Nephron progenitor cell (in vitro differentiated cells): ENCODE measurements around the gene SEBOX.

Experiments
- DNase-seq: peaks from one replicate; pipeline ENCODE4 v3.0.0; 2021
- H3K27ac Mint-ChIP-seq: 2 replicates; pipeline ENCODE4 v1.8.0; 2021; ENCODE audit warnings: mild to moderate bottlenecking, moderate library complexity, mixed read lengths
- H3K27me3 Mint-ChIP-seq: 2 replicates; pipeline ENCODE4 v1.8.0; 2021; ENCODE audit warnings: mild to moderate bottlenecking, low read depth, mixed read lengths; ENCODE audit not compliant: poor library complexity
- H3K36me3 Mint-ChIP-seq: 2 replicates; pipeline ENCODE4 v1.8.0; 2021; ENCODE audit warnings: low read depth, mixed read lengths
- H3K4me1 Mint-ChIP-seq: 2 replicates; pipeline ENCODE4 v1.8.0; 2021; ENCODE audit warnings: mixed read lengths
- H3K4me3 Mint-ChIP-seq: 2 replicates; pipeline ENCODE4 v1.8.0; 2021; ENCODE audit warnings: mild to moderate bottlenecking, moderate library complexity, mixed read lengths
- H3K9me3 Mint-ChIP-seq: 2 replicates; pipeline ENCODE4 v1.8.0; 2021; ENCODE audit warnings: mild to moderate bottlenecking, moderate library complexity, mixed read lengths
- TF ChIP-seq, protein P1 (sequence below): fragments of 200-600 bp; sonication (generic); IDR thresholded peaks from 2 replicates; pipeline ENCODE4 v1.5.0; 2021; ENCODE audit warnings: antibody characterized with exemption

The SEBOX gene

DNA sequence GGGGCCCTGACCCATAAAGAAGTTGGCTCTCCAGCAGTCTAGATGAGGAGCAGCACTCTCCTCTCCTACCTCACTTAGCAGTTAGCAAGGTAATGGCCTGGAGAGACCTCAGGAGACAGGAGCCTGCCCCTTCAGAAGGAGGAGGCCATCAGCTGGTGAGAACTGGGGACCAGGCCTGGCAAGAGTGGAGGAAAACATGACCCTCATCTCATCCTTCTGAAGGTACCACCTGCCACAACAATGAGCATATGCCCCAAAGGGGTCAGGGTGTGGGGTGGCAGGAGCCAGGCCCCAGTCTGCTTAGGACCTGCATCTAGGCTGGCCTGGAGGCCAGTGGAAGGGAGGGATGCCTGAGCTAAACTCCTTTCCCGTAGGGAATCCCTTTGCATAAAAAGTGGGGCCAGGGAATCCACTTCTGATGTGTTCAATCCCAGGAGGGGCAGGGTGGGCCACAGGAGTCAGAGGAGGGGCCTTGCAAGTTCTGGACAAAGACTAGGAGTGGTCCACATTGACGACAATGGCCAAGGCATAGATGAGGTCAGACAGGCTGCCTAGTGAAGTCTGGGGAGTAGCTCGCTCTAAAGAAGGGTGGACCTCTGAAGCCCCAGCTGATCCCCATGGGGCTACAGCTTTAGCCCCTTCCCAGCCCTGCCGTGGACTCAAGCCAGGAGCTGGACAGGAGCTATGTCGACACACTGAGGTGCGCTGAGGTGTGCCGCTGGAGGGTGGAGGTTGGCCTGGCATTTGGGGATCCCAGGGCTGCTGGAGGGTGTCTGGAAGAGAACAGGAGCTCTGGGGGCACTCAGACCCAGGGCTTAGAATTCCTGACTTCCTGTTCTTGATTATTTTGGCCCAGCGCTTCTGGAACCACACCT is 986 bp downstream of the SEBOX start:
- H3K4me3 Mint-ChIP-seq: no peak overlapping the region
- H3K36me3 Mint-ChIP-seq: peaks cover 21% of the 10 kb centered on the region
- H3K4me1 Mint-ChIP-seq: no peaks in the 10 kb centered on the region
- TF ChIP-seq, protein P1, sequence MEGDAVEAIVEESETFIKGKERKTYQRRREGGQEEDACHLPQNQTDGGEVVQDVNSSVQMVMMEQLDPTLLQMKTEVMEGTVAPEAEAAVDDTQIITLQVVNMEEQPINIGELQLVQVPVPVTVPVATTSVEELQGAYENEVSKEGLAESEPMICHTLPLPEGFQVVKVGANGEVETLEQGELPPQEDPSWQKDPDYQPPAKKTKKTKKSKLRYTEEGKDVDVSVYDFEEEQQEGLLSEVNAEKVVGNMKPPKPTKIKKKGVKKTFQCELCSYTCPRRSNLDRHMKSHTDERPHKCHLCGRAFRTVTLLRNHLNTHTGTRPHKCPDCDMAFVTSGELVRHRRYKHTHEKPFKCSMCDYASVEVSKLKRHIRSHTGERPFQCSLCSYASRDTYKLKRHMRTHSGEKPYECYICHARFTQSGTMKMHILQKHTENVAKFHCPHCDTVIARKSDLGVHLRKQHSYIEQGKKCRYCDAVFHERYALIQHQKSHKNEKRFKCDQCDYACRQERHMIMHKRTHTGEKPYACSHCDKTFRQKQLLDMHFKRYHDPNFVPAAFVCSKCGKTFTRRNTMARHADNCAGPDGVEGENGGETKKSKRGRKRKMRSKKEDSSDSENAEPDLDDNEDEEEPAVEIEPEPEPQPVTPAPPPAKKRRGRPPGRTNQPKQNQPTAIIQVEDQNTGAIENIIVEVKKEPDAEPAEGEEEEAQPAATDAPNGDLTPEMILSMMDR: no peak
- no peak overlapping the region for H3K27ac Mint-ChIP-seq
- no peaks in the 10 kb centered on the region for H3K27me3 Mint-ChIP-seq
- no peaks in the 10 kb centered on the region for H3K9me3 Mint-ChIP-seq
- DNase-seq: no peak

DNA sequence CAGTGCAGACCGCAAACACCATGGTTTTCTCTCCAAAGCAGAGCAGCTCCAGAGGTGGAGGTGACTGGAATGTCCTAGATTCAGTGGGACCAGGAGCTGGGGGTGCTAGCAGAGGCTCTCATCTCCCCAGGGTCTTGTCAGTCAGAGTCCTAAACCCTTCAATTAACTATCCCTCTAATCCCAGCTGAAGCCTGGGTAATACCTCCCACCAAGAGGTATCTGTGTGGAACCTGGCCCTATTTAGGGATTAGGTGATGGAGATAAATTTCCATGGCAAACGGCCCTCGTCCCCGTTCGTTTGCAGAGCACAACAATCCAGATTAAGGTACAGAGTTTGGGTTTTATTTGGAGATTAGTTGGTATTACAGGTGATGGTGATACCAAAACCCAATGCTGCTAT is 1.8 kb downstream of the SEBOX start:
- H3K4me1 Mint-ChIP-seq: peaks cover 5% of the 10 kb centered on the region
- DNase-seq: no peak
- no peaks in the 10 kb centered on the region for H3K27me3 Mint-ChIP-seq
- H3K9me3 Mint-ChIP-seq: no peaks in the 10 kb centered on the region
- H3K4me3 Mint-ChIP-seq: no peak overlapping the region
- H3K36me3 Mint-ChIP-seq: peaks cover 21% of the 10 kb centered on the region
- H3K27ac Mint-ChIP-seq: no peak overlapping the region
- TF ChIP-seq, protein P1: no peak

DNA sequence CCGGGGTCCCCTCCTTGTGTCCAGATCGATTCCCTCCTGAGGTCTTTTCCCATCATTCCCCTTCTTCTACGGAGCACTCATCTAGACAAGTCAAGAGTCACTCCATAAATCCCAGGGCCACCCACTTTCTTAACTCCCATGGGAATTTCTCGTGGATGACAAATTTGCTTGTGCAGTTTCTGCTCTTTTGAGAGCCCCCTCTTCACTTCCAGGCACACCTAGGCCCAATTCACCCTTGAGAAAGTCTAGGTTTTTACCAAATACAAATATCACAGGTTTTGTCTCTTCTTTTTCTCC is 7.2 kb downstream of the SEBOX start:
- no peaks in the 10 kb centered on the region for H3K27me3 Mint-ChIP-seq
- H3K9me3 Mint-ChIP-seq: no peaks in the 10 kb centered on the region
- H3K4me3 Mint-ChIP-seq: peak overlapping the region; percentile 92
- no peak for DNase-seq
- TF ChIP-seq, protein P1: no peak
- peaks cover 22% of the 10 kb centered on the region for H3K4me1 Mint-ChIP-seq
- H3K36me3 Mint-ChIP-seq: peaks cover 44% of the 10 kb centered on the region
- peak overlapping the region; percentile 91 for H3K27ac Mint-ChIP-seq

DNA sequence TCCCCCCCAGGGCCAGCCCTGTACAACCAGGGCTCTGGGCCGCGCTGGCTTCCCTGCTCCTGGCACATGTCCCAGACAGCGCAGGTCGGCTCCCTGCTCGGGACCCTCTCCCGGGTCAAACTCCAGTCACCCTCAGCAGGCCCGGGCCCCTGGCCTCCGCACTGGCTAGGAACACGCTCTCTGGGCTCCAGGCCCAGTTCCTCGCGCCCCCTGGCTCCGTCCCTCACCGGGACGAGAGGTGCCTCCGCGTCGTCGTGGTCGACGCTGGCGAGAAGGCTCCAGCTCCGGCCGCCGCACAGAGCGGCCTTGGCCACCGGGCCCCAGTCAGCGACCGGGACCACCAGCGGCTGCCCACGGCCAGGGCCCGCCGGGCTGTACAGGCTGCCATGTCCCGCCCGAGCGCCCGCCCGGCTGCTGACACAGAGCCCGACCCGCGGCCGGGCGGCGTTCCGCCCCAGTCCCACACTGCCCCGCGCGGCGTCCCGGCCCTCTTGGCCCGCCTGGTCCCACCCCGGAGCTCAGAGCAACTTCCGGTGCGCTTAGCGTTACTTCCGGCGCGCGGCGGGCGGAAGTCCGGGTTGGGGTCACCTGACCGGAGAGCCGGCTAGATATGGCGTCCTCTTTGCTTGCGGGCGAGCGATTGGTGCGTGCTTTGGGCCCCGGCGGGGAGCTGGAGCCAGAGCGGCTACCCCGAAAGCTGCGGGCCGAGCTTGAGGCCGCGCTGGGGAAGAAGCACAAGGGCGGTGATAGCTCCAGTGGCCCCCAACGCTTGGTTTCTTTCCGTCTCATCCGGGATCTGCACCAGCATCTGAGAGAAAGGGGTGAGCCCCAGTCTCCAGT is 7.7 kb downstream of the SEBOX start, which contains the start of gene POLDIP2:
POLDIP2 (minus strand) TSS at position 467 of the 840 bp plus-strand sequence; CDS start at position 388, 79 bp downstream.
- H3K4me1 Mint-ChIP-seq: peaks cover 22% of the 10 kb centered on the region
- peak within 1 kb of the TSS; percentile 91 for H3K27ac Mint-ChIP-seq
- TF ChIP-seq, protein P1: no peak
- H3K9me3 Mint-ChIP-seq: no peaks in the 10 kb centered on the region
- H3K27me3 Mint-ChIP-seq: no peaks in the 10 kb centered on the region
- H3K36me3 Mint-ChIP-seq: peaks cover 46% of the 10 kb centered on the region
- DNase-seq: peak; percentile 94
- H3K4me3 Mint-ChIP-seq: peak within 1 kb of the TSS; percentile 95

DNA sequence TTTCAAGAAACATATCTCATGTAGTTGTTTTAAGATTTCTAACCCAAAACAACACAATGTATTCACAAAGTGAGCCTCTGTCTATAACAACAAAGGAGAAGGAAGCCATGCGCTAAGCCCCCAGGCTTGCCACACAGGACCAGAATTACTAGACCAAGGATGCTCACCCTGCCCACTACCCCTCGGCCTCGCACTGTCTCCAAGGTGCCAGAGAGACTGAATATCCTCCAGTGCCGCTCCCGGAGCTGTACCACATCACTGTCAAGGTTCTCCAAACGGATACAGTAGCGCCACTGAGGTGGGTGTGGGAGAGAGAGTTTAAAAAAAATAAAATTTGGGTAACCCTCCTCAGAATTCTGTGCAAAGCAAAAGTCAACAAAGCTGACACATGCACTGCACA is 14.7 kb downstream of the SEBOX start:
- H3K4me1 Mint-ChIP-seq: no peaks in the 10 kb centered on the region
- TF ChIP-seq, protein P1: no peak
- H3K27me3 Mint-ChIP-seq: no peaks in the 10 kb centered on the region
- no peaks in the 10 kb centered on the region for H3K9me3 Mint-ChIP-seq
- H3K36me3 Mint-ChIP-seq: peaks cover 74% of the 10 kb centered on the region
- DNase-seq: no peak
- H3K4me3 Mint-ChIP-seq: no peak overlapping the region
- no peak overlapping the region for H3K27ac Mint-ChIP-seq
